H9 (cell line): Measurements from ENCODE around the gene USP36. TPM values are rescaled to one million over a fixed set of nuclear protein-coding genes. Genes with fewer than 3 reads are reported as not detected.

Experiments used
- DNase-seq: peaks from one replicate; pipeline ENCODE4 v3.0.0-alpha.2; 2017
- H2AFZ ChIP-seq: one replicate; pipeline ENCODE4 v1.6.1; 2013; ENCODE audit warnings: mild to moderate bottlenecking, low read length, control low read depth, moderate library complexity
- H2AK5ac ChIP-seq: 2 replicates; pipeline ENCODE4 v1.6.1; 2013; ENCODE audit warnings: low read length, control low read depth, mixed read lengths; ENCODE audit not compliant: insufficient read length
- H2BK120ac ChIP-seq: one replicate; pipeline ENCODE4 v1.6.1; 2013; ENCODE audit warnings: low read depth, mild to moderate bottlenecking, low read length, control low read depth, inconsistent platforms; ENCODE audit not compliant: poor library complexity, severe bottlenecking
- H2BK12ac ChIP-seq: 2 replicates; pipeline ENCODE4 v1.6.1; 2013; ENCODE audit warnings: low read length, control low read depth, mixed read lengths, low read depth; ENCODE audit not compliant: insufficient read length
- H2BK15ac ChIP-seq: 2 replicates; pipeline ENCODE4 v1.6.1; 2013; ENCODE audit warnings: low read depth, low read length, control low read depth
- H2BK20ac ChIP-seq: one replicate; pipeline ENCODE4 v1.6.1; 2013; ENCODE audit warnings: low read depth, mild to moderate bottlenecking, low read length, control low read depth, inconsistent platforms; ENCODE audit not compliant: poor library complexity, severe bottlenecking
- H2BK5ac ChIP-seq: 2 replicates; pipeline ENCODE4 v1.6.1; 2013; ENCODE audit warnings: low read length, control low read depth, mixed read lengths; ENCODE audit not compliant: insufficient read length
- H3K14ac ChIP-seq: 2 replicates; pipeline ENCODE4 v1.6.1; 2013; ENCODE audit warnings: low read length, control low read depth; ENCODE audit not compliant: insufficient read depth
- H3K18ac ChIP-seq: 2 replicates; pipeline ENCODE4 v1.6.1; 2013; ENCODE audit warnings: low read depth, mild to moderate bottlenecking, mixed read lengths, low read length, control low read depth; ENCODE audit not compliant: insufficient read length
- H3K23ac ChIP-seq: 2 replicates; pipeline ENCODE4 v1.6.1; 2013; ENCODE audit warnings: low read length, control low read depth, mixed read lengths, low read depth; ENCODE audit not compliant: insufficient read length
- H3K23me2 ChIP-seq: 2 replicates; pipeline ENCODE4 v1.6.1; 2013; ENCODE audit warnings: low read depth, mild to moderate bottlenecking, mixed read lengths, low read length, control low read depth; ENCODE audit not compliant: insufficient read length, poor library complexity, severe bottlenecking
- H3K27ac ChIP-seq: 2 replicates; pipeline ENCODE4 v1.5.1; 2013; ENCODE audit warnings: low read length, control low read depth, mixed read lengths, low read depth; ENCODE audit not compliant: insufficient read length
- H3K27me3 ChIP-seq: 2 replicates; pipeline ENCODE4 v1.6.1; 2013; ENCODE audit warnings: low read length, control low read depth, inconsistent platforms; ENCODE audit not compliant: insufficient read depth
- H3K4ac ChIP-seq: 2 replicates; pipeline ENCODE4 v1.6.1; 2013; ENCODE audit warnings: low read depth, mild to moderate bottlenecking, control low read depth, inconsistent platforms, low read length, moderate library complexity
- H3K4me1 ChIP-seq: 2 replicates; pipeline ENCODE4 v1.6.1; 2013; ENCODE audit warnings: low read length, control low read depth, inconsistent platforms; ENCODE audit not compliant: insufficient read depth
- H3K4me2 ChIP-seq: 2 replicates; pipeline ENCODE4 v1.6.1; 2013; ENCODE audit warnings: low read length, control low read depth, mixed read lengths; ENCODE audit not compliant: insufficient read length, insufficient read depth
- H3K56ac ChIP-seq: 2 replicates; pipeline ENCODE4 v1.6.1; 2013; ENCODE audit warnings: low read depth, mild to moderate bottlenecking, mixed read lengths, low read length, control low read depth; ENCODE audit not compliant: insufficient read length
- H3K79me1 ChIP-seq: 2 replicates; pipeline ENCODE4 v1.6.1; 2013; ENCODE audit warnings: low read depth, mild to moderate bottlenecking, moderate library complexity, low read length, control low read depth, inconsistent platforms; ENCODE audit not compliant: insufficient read depth, poor library complexity, severe bottlenecking
- H3K79me2 ChIP-seq: 2 replicates; pipeline ENCODE4 v1.6.1; 2013; ENCODE audit warnings: low read length, control low read depth, inconsistent platforms; ENCODE audit not compliant: insufficient read depth
- H3K9ac ChIP-seq: 2 replicates; pipeline ENCODE4 v1.6.1; 2013; ENCODE audit warnings: low read length, control low read depth, mixed read lengths; ENCODE audit not compliant: insufficient read length; ENCODE audit errors: extremely low read depth
- H3K9me3 ChIP-seq: one replicate; pipeline ENCODE4 v1.6.1; 2013; ENCODE audit warnings: low read depth, low read length, inconsistent platforms; ENCODE audit not compliant: control insufficient read depth
- H3T11ph ChIP-seq: one replicate; pipeline ENCODE4 v1.6.1; 2013; ENCODE audit warnings: mild to moderate bottlenecking, low read length, control low read depth, inconsistent platforms
- H4K20me1 ChIP-seq: one replicate; pipeline ENCODE4 v1.6.1; 2013; ENCODE audit not compliant: control insufficient read depth, insufficient read length, insufficient read depth
- H4K5ac ChIP-seq: 2 replicates; pipeline ENCODE4 v1.6.1; 2013; ENCODE audit warnings: low read depth, mild to moderate bottlenecking, mixed read lengths, low read length, control low read depth; ENCODE audit not compliant: insufficient read length
- H4K8ac ChIP-seq: replicated peaks from 2 replicates; pipeline ENCODE4 v1.6.1; 2013; ENCODE audit warnings: low read length, control low read depth, mixed read lengths, low read depth; ENCODE audit not compliant: insufficient read length
- H4K91ac ChIP-seq: 2 replicates; pipeline ENCODE4 v1.6.1; 2013; ENCODE audit warnings: low read depth, mild to moderate bottlenecking, moderate library complexity, mixed read lengths, low read length, control low read depth; ENCODE audit not compliant: insufficient read length
- H3K27ac Mint-ChIP-seq, 3 experiments: 2 replicates in 2 of 3; 3 replicates in 1 of 3; pipeline ENCODE4 v1.8.0; 2020 to 2021; ENCODE audit warnings: mixed read lengths in 3 of 3, mild to moderate bottlenecking in 1 of 3, moderate library complexity in 1 of 3
- H3K27me3 Mint-ChIP-seq: 2 replicates; pipeline ENCODE4 v1.8.0; 2021; ENCODE audit warnings: low read depth, mild to moderate bottlenecking, moderate library complexity, mixed read lengths
- H3K36me3 Mint-ChIP-seq, 3 experiments: 2 replicates in 2 of 3; 3 replicates in 1 of 3; pipeline ENCODE4 v1.8.0; 2020 to 2021; ENCODE audit warnings: low read depth in 3 of 3, mixed read lengths in 3 of 3; ENCODE audit not compliant: insufficient read depth in 1 of 3
- H3K4me1 Mint-ChIP-seq, 2 experiments: 2 replicates each; pipeline ENCODE4 v1.8.0; 2020; ENCODE audit warnings: mixed read lengths in 2 of 2
- H3K4me3 Mint-ChIP-seq, 2 experiments: 2 replicates in 1 of 2; 3 replicates in 1 of 2; pipeline ENCODE4 v1.8.0; 2020 to 2021; ENCODE audit warnings: mild to moderate bottlenecking in 2 of 2, mixed read lengths in 2 of 2, moderate library complexity in 1 of 2
- H3K9me3 Mint-ChIP-seq, 2 experiments: 2 replicates in 1 of 2; 3 replicates in 1 of 2; pipeline ENCODE4 v1.8.0; 2020; ENCODE audit warnings: mild to moderate bottlenecking in 2 of 2, mixed read lengths in 2 of 2, moderate library complexity in 1 of 2
- CTCF ChIP-seq: fragments of 200-600 bp; sonication (generic); conservative IDR thresholded peaks from 3 replicates; pipeline ENCODE4 v1.8.0; 2021; ENCODE audit warnings: antibody characterized with exemption, mild to moderate bottlenecking
- WGBS: extraction: QIAGEN DNeasy Blood & Tissue Kit; methylation state at CpG from one replicate; pipeline ENCODE4 v1.1.7; 2013; ENCODE audit warnings: missing lambda C conversion rate, low lambda C conversion rate, mixed read lengths; ENCODE audit not compliant: insufficient read length; ENCODE audit errors: extremely low coverage; 5-methylcytosine and 5-hydroxymethylcytosine counted together
- total RNA-seq: library from RNA; stranded (reverse); gene quantifications from 2 replicates; pipeline ENCODE4 v1.2.1, GENCODE V29; 2021

The USP36 gene
- total RNA-seq, 1 experiment from 2014 or later = 106 TPM

- H3K27ac Mint-ChIP-seq = peak overlapping the region in 2 of 3 experiments; percentile 20 to 34; a peak in 2 of 7 replicates
- Histone ChIP-seq H2AK5ac (no peak overlapping the region), H3K18ac (no peak overlapping the region), H2BK5ac (no peak overlapping the region), H3K56ac (no peak overlapping the region), H3K9ac (no peak overlapping the region), H3K4me2 (no peak overlapping the region), H3T11ph (no peak overlapping the region), H3K14ac (no peak overlapping the region), H3K23ac (no peak overlapping the region), H3K79me1 (no peaks in the 10 kb centered on the region), H3K4ac (no peak overlapping the region), H4K20me1 (no peaks in the 10 kb centered on the region), H2BK15ac (no peak overlapping the region), H3K27me3 (no peaks in the 10 kb centered on the region), H4K8ac (no peak overlapping the region), H3K4me1 (no peaks in the 10 kb centered on the region; the same call in 1 of the 2 replicates), H3K9me3 (no peaks in the 10 kb centered on the region), H4K91ac (no peak overlapping the region), H2BK120ac (no peak overlapping the region), H4K5ac (no peak overlapping the region), H3K23me2 (no peaks in the 10 kb centered on the region), H3K27ac (no peak overlapping the region), H2BK20ac (no peak overlapping the region), H3K79me2 (no peaks in the 10 kb centered on the region; the same call in 1 of the 2 replicates), H2BK12ac (no peak overlapping the region), H2AFZ (no peak overlapping the region)
- no CpG with 5 or more reads among the region's 7 CpGs for WGBS
- DNase-seq = no peak
- H3K27me3 Mint-ChIP-seq = no peaks in the 10 kb centered on the region
- no peak overlapping the region for H3K4me3 Mint-ChIP-seq
- TF ChIP-seq CTCF = no peak
- peaks cover 28 to 34% of the 10 kb centered on the region in 2 experiments for H3K4me1 Mint-ChIP-seq
- H3K9me3 Mint-ChIP-seq = no peaks in the 10 kb centered on the region
- H3K36me3 Mint-ChIP-seq = peaks cover 0 to 30% (median 13%) of the 10 kb centered on the region in 3 experiments; a peak in 4 of 7 replicates
These were observed 53.2 kb downstream of the USP36 start for GRCh38 chr17:78787444-78787843.
